CD4-positive, alpha-beta T cell treated with Interleukin-4 for 4 hours (primary cell): ENCODE results near the gene PLPP3.

Source experiments
- DNase-seq: peaks from one replicate; pipeline ENCODE4 v3.0.0-alpha.2; 2020

Gene PLPP3

DNA sequence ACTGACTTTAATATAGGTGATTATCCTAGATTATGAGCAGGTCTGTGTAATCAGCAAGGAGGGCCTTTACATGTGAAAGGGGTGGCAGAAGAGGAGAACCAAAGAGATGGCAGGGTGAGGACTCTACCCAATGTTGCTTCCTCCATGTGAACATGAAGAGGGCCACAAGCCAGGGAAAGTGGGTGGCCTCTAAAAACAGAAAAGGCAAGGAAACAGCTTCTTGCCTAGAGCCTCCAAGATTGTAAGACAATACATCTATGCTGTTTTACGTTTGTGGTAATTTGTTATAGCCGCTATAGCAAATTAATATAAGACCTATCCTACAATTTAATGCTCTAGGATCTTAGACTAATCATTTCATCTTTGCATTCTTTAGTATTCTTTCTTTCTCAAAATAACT lies 85.5 kb downstream of the PLPP3 start:
- DNase-seq = no peak

- no peak for DNase-seq
These were observed 87.9 kb downstream of the PLPP3 start for GRCh38 chr1:56491441-56491840.

DNA sequence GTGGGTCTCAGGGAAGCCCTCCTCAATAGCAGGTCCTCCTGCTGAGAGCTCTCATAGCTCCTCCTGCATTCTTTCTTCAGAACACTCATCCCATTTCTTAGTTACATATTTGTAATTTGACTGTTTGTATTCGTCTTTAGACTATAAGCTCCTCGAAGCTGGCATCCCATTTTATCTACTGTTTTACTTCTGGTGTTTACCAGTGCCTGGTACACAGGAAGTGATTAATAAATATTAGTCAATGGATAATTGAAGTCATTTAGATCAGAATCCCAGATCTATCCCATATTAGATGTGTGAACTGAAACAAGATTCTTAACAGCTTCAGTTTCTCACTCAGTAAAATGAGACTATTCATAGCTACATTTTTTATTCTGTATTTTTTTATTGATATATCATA lies 88.7 kb downstream of the PLPP3 start:
- DNase-seq = no peak

GRCh38 chr1:56489695-56490094 lies 89.7 kb downstream of the PLPP3 start:
- DNase-seq = no peak

- DNase-seq = no peak
These were observed 94.7 kb downstream of the PLPP3 start for GRCh38 chr1:56484695-56485094.

- no peak for DNase-seq
These were observed 96.3 kb downstream of the PLPP3 start for GRCh38 chr1:56483104-56483503.

DNA sequence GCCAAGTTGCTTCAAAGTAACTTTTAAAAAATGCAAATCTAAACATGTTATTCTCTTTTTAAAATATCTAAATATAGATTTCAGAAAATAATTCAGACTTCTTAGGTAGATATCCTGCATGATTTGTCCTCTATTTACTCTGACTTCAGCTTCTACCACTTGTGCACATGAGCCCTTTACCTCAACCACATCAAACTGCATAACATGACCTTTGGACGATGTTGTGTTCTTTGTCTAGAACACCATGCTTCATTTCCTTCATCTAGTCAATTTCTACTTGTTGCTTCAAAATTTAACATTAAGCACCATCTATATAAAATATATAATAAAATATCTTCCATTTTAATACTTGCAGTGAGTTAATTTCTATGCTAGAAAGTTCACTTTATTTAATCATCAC lies 96.9 kb downstream of the PLPP3 start:
- no peak for DNase-seq

DNA sequence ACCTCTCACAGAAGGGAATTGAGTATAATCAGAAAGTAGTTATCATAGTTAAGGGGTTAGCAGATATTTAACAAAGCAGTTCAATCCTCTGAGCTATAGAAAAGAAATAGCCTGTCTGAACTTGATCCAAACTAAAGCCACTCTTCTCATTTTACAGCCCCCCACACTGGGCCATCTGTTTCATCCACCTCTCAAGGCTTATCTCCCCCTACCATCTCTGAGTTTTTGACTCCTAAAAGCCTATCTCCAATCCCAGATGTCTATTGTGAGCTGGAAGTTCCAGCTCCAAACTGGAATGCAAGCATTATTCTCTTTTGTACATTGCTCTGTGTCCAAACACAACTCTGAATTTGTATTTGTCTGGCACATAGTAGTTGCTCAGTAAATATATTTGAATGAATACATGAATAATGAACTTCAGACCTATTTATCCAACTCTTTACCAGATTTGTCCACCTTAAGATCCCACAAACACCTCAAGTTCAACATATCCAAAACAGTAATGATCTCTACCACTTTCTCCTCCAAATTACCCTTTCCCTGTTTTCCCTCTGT lies 98.1 kb downstream of the PLPP3 start:
- no peak for DNase-seq

DNA sequence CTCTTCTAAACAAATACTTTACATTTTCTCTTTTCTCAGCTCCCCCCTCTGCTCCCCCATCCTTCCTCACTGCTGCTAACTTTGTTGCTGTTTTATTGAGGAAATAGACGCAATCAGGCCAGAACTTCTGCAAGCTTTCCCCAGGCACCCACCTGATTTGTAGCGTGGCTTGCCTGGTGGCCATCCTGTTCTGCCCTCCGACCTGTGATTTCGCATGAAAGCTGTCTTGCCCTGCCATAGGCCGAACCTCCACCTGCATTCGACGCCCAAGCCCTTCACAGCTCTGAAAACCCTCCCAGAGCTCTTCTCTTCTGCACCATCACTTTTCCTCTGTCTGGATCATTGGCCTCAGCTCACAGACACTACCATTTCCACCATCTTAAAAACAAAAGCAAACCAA lies 100.6 kb downstream of the PLPP3 start:
- no peak for DNase-seq

DNA sequence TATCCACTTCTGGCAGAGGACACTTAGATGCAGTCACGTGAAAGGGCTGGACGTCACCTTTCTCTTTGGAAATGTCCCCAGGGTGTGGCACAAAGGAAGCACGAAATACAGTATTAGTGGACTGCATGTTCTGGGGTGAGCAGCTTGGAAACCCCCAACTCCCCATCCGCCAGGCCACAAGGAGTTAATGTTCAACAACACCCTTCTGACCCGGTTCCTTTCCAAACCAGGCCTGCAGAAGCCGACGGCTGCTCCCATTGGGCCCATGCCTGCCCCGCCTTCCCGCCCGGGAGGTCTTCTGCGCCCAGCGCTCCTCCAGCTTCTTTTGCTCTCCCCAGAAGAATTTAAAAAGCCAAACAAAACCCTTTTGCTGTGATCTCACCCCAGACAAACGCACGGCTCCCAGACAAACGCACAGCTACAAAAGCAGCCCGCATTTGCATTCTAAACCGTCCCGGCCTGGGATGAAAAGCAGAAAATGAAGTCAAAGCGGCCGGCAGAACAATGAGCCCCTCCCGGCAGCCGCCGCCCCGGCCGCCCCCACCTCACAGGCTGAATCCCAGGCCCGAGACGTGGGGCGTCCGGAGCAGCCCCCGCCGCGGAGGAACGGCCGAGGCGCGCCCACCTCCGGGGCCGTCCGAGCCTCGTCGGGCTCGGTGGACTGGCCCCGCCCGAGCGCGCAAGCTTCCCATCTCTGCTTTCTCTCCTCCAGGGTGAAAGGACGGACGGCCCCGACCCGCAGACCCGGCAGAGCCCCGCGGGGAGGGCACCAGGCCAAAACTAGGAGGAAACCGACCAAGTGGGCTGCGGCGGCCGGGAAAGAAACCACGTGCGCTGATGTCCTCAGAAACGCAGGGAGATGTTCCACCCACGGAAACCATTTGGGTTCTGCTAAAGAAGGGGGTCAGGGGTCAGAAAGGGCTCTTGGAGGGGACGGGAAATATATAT lies 101.9 kb downstream of the PLPP3 start:
- no peak for DNase-seq

DNA sequence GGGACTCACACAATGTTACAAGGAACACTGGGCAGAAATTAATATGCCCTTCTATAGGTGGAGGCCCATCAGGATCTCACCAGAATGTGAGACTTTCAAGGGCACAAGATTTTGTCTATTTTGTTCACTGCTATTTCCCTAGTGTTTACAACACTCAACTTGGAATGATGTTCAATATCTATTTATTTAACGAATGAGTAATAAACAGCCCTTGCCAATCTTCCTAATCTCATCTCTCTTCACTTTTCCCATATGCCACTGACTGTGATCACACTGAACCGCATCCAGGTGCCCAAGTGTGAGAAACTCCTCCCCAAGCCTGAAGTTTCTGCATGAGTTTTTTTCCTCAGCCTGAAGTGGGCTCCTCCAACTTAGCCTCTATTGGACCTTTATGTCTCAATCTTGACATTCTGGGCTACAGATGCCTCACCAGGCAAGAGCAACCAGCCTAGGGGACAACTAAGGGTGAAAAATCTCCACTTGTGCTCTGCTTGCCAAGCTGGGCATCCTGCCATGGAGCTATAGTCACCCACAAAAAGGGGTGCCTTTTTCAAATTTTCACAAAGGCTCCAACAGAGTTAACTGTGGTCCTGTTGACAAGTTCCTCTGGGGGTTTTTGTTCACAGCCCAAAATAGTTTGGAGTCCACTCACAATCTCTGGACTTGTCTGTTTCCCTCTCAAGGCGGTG lies 105.6 kb downstream of the PLPP3 start:
- no peak for DNase-seq

DNA sequence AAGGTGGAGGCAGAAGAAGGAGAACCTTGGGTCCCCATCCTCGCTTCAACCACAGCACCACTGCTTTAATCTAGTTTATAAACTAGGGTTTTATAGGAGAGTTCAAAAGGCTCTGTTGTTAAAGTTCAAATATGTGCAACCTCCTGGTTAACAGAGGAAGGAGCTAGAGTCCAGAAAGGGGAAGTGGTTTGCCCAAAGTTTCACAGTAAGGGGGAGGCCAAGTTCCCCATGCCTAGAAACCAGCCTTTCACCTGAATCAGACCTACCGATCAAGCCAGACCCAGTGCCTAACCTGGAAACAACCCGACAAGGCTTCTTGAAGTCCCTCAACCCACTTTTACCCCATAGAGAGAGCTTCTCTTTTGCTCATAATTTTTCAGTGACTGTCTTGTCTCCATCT lies 106.5 kb downstream of the PLPP3 start:
- DNase-seq = no peak

DNA sequence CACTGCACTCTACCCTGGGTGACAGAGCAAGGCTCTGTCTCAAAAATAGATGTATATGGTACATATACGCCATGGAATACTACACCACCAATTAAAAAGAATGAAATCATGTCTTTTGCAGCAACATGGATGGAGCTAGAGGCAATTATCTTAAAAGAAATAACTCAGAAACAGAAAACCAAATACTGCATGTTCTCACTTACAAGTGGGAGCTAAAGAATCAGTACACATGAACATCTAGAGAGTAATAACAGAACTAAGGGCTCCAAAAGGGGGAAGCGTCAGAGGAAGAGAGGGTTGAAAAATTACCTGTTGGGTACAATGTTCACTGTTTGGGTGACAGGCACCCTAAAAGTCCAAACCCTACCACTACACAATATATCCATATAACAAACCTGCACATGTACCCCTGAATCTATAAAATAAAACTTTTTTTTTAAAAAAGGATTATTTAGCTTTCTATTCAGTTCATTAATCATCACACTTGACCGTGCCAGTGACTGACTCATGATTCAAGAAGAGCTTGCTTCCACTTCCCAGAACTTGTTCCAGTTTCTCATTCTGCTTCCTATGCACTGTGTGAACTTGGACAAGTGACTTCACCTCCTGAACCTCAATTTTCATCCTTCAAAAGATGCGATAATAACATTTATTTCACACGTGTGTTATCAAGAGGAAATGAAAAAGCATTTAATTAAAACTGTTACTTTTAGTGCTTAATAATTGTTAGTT lies 109.6 kb downstream of the PLPP3 start:
- DNase-seq = no peak

- no peak for DNase-seq
These were observed 110.8 kb downstream of the PLPP3 start for GRCh38 chr1:56468518-56468917.

DNA sequence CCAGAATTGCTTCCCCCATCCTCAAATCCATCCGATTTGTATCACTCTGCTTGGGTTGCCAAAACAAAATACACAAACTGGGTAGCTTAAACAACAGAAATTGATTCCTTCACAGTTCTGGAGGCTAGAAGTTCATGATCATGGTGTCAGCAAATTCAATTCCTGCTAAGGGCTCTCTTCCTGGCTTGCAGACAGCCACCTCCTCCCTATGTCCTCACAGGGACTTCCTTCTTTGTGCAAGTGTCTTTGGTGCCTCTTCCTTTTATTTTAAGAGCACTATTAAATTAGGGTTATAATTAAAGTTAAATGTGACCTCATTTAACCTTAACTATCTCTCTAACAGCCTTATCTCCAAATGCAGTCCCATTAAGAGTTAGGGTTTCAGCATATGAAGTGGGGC lies 112.8 kb downstream of the PLPP3 start:
- no peak for DNase-seq

GRCh38 chr1:56464294-56464693 lies 115.1 kb downstream of the PLPP3 start:
- no peak for DNase-seq

DNA sequence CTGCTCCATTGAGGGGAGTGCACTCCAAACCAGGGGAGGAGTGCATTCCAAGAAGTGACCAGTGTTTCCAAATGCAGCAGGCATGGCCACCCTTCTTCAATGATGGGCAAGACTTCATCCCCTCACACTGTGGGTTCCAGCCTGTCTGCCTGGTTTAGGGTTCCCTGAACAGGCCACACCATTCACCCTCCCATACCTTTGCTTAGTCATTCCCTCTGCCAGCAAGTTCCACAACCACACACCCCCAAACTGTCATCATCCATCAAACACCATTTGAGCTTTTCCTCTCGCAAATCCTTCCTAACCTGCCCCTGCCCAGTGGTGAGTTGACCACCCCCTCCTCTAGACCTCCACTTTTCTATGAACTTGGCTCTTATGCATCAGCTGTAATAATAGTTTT lies 116.0 kb downstream of the PLPP3 start:
- DNase-seq = no peak

GRCh38 chr1:56462209-56462608 lies 117.2 kb downstream of the PLPP3 start:
- DNase-seq = no peak

GRCh38 chr1:56461158-56462127 lies 117.9 kb downstream of the PLPP3 start:
- no peak for DNase-seq

DNA sequence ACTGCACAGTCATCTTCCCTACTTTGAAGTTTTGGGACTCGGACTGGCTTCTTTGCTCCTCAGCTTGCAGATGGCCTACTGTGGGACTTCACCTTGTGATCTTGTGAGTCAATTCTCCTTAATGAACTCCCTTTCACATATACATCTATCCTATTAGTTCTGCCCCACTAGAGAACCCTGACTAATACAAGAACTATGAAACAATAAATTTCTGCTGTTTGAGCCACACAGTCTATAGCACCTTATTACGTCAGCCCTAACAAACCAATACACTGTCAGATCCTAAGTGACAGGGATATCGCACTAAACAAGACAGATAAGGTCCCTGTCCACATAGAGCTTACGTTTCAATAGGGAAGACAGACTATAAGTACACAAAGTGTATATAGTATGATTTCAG lies 120.1 kb downstream of the PLPP3 start:
- no peak for DNase-seq

- DNase-seq = no peak
These were observed 121.5 kb downstream of the PLPP3 start for GRCh38 chr1:56457756-56458375.
